K562 (cell line): Measurements from ENCODE around the gene PLEKHM3. TPM values are rescaled to one million over a fixed set of nuclear protein-coding genes. Genes with fewer than 3 reads are reported as not detected.

Source experiments
- ATAC-seq: fragments of 200-7000 bp; cut with Tn5 transposase; 3 replicates; pipeline ENCODE4 v1.9.1; 2020; ENCODE audit warnings: moderate library complexity
- BruUV-seq: library from RNA; stranded (reverse); fragments of 400-500 nt; replicated peaks from 2 replicates; lab custom pipeline; 2021; lab: Mats Ljungman, UMichigan
- CTCF ChIA-PET: fragments of 300-600 bp; formaldehyde crosslinking; extraction: SDS; loops from one replicate; lab custom pipeline; 2021; ENCODE audit warnings: low intra/inter-chr PET ratio; lab: Yijun Ruan, JAX
- POLR2A ChIA-PET: fragments of 300-600, 350-650 bp; sonication (Branson Sonifier 250); formaldehyde crosslinking; extraction: SDS; loops from one replicate; lab custom pipeline; 2021; ENCODE audit warnings: antibody characterized with exemption, inconsistent platforms; lab: Yijun Ruan, JAX
- DNase-seq, 4 experiments: peaks; one replicate each; pipeline versions ENCODE4 v3.0.0 to v3.0.0-alpha.2; 2011 to 2018; ENCODE audit warnings: low spot score in 3 of 4, mixed read lengths in 3 of 4; ENCODE audit errors: extremely low read depth in 1 of 4
- FAIRE-seq: peaks from 2 replicates; lab custom pipeline; 2011; peaks lifted over from hg19 to GRCh38; lab: Jason Lieb, UNC
- H2AFZ ChIP-seq: 2 replicates; pipeline ENCODE4 v1.6.0; 2011; ENCODE audit warnings: low read depth, low read length, control low read depth, inconsistent platforms
- H3K27ac ChIP-seq: fragments of 200-600 bp; 3 replicates; pipeline ENCODE4 v1.8.0; 2011; ENCODE audit warnings: low read depth, mild to moderate bottlenecking, control low read depth, inconsistent platforms, low read length, moderate library complexity, mixed read lengths; ENCODE audit errors: extremely low read depth
- H3K27me3 ChIP-seq, 2 experiments: fragments of 300-600 bp in 1 of 2; 2 replicates in 1 of 2; 3 replicates in 1 of 2; pipeline versions ENCODE4 v1.6.0 to v1.8.0; 2011; ENCODE audit warnings: inconsistent platforms in 2 of 2, low read length in 2 of 2, mild to moderate bottlenecking in 1 of 2, mixed read lengths in 1 of 2, moderate library complexity in 1 of 2; ENCODE audit not compliant: control insufficient read depth in 2 of 2, insufficient read depth in 2 of 2
- H3K36me3 ChIP-seq: fragments of 300-600 bp; 3 replicates; pipeline ENCODE4 v1.8.0; 2011; ENCODE audit warnings: mild to moderate bottlenecking, low read length, inconsistent platforms; ENCODE audit not compliant: control insufficient read depth, insufficient read depth
- H3K4me1 ChIP-seq, 2 experiments: fragments of 200-600 bp in 1 of 2; replicated peaks in 1 of 2; 2 replicates in 1 of 2; 3 replicates in 1 of 2; pipeline versions ENCODE4 v1.5.1 to v1.8.0; 2011; ENCODE audit warnings: inconsistent platforms in 2 of 2, low read length in 2 of 2, mild to moderate bottlenecking in 1 of 2, mixed read lengths in 1 of 2, moderate library complexity in 1 of 2; ENCODE audit not compliant: control insufficient read depth in 2 of 2, insufficient read depth in 2 of 2
- H3K4me2 ChIP-seq: 2 replicates; pipeline ENCODE4 v1.6.1; 2011; ENCODE audit warnings: low read length, control low read depth, inconsistent platforms, mixed read lengths; ENCODE audit not compliant: insufficient read depth
- H3K4me3 ChIP-seq: fragments of 200-600 bp; sonication (generic), shearing (Covaris generic); 2 replicates; pipeline ENCODE4 v1.5.1; 2016; ENCODE audit warnings: control low read depth, inconsistent platforms
- H3K79me2 ChIP-seq: fragments of 200-600 bp; 3 replicates; pipeline ENCODE4 v1.8.0; 2011; ENCODE audit warnings: low read length, inconsistent platforms; ENCODE audit not compliant: control insufficient read depth, insufficient read depth
- H3K9ac ChIP-seq, 2 experiments: 2 replicates each; pipeline versions ENCODE4 v1.6.0 to v1.6.1; 2011; ENCODE audit warnings: low read depth in 2 of 2, low read length in 2 of 2, control low read depth in 1 of 2, inconsistent platforms in 1 of 2, mild to moderate bottlenecking in 1 of 2, mixed read lengths in 1 of 2; ENCODE audit not compliant: insufficient read depth in 1 of 2
- H3K9me1 ChIP-seq: one replicate; pipeline ENCODE4 v1.6.0; 2011; ENCODE audit warnings: inconsistent platforms, mild to moderate bottlenecking, low read length, moderate library complexity; ENCODE audit not compliant: control insufficient read depth, insufficient read depth
- H3K9me3 ChIP-seq: replicated peaks from 2 replicates; pipeline ENCODE4 v1.5.1; 2011; ENCODE audit warnings: low read depth, low read length, inconsistent platforms; ENCODE audit not compliant: control insufficient read depth, insufficient read depth
- H4K20me1 ChIP-seq: replicated peaks from 2 replicates; pipeline ENCODE4 v1.6.1; 2011; ENCODE audit warnings: low read length, inconsistent platforms, mixed read lengths; ENCODE audit not compliant: control insufficient read depth, insufficient read depth
- ARID2 ChIP-seq: fragments of 450-650 bp; IDR thresholded peaks from 2 replicates; pipeline ENCODE4 v1.6.1; 2017; ENCODE audit warnings: antibody characterized with exemption, mild to moderate bottlenecking
- BACH1 ChIP-seq: fragments of 200-800 bp; sonication (Bioruptor generic); IDR thresholded peaks from 2 replicates; pipeline ENCODE4 v1.6.1; 2016; ENCODE audit warnings: missing genetic modification characterization, missing compliant biosample characterization
- C11orf30 ChIP-seq: fragments of 450-650 bp; IDR thresholded peaks from 2 replicates; pipeline ENCODE4 v1.6.1; 2016; ENCODE audit warnings: low read depth, mild to moderate bottlenecking
- CBX3 ChIP-seq, 2 experiments: IDR thresholded peaks; 1 replicate in 1 of 2; 2 replicates in 1 of 2; pipeline ENCODE4 v1.6.1; 2012; ENCODE audit warnings: inconsistent platforms in 2 of 2, low read length in 2 of 2, borderline replicate concordance in 1 of 2, control low read depth in 1 of 2
- FOSL1 ChIP-seq: fragments of 200-800 bp; sonication (Bioruptor generic); conservative IDR thresholded peaks from 2 replicates; pipeline ENCODE4 v1.6.1; 2016; ENCODE audit warnings: missing genetic modification characterization, missing compliant biosample characterization
- FUS ChIP-seq: fragments of 200-400 bp; formaldehyde crosslinking; optimal IDR thresholded peaks from 2 replicates; pipeline ENCODE3; 2017; ENCODE audit warnings: low read depth, low read length
- HINFP ChIP-seq: fragments of 450-650 bp; conservative IDR thresholded peaks from 2 replicates; pipeline ENCODE4 v1.6.1; 2016; ENCODE audit warnings: missing genetic modification characterization, low read depth, mild to moderate bottlenecking, control low read depth, missing compliant biosample characterization
- KLF13 ChIP-seq: fragments of 450-650 bp; IDR thresholded peaks from 2 replicates; pipeline ENCODE4 v1.6.1; 2016; ENCODE audit warnings: missing genetic modification characterization, low read depth, mild to moderate bottlenecking, missing compliant biosample characterization, moderate library complexity, borderline replicate concordance
- MAFK ChIP-seq: IDR thresholded peaks from 2 replicates; pipeline ENCODE4 v1.6.1; 2011; ENCODE audit warnings: low read length, improper control_type of control experiment
- MCM5 ChIP-seq: fragments of 450-650 bp; IDR thresholded peaks from 2 replicates; pipeline ENCODE4 v1.6.1; 2016; ENCODE audit warnings: low read depth
- NFATC3 ChIP-seq: fragments of 450-650 bp; IDR thresholded peaks from 2 replicates; pipeline ENCODE4 v1.6.1; 2017; ENCODE audit warnings: mild to moderate bottlenecking
- NR1H2 ChIP-seq: sonication (generic); formaldehyde crosslinking; IDR thresholded peaks from 2 replicates; pipeline ENCODE4 v1.4.0; 2020; ENCODE audit warnings: mild to moderate bottlenecking, missing genetic modification reagents
- PHF20 ChIP-seq: fragments of 450-650 bp; IDR thresholded peaks from 2 replicates; pipeline ENCODE4 v1.6.1; 2018; ENCODE audit not compliant: partially characterized antibody
- POLR2AphosphoS5 ChIP-seq: IDR thresholded peaks from 2 replicates; pipeline ENCODE4 v1.6.1; 2011; ENCODE audit warnings: mild to moderate bottlenecking, low read depth, low read length, moderate library complexity; ENCODE audit not compliant: control insufficient read depth, insufficient read depth
- RBM25 ChIP-seq: fragments of 200-400 bp; formaldehyde crosslinking; IDR thresholded peaks from 2 replicates; pipeline ENCODE4 v1.6.1; 2018; ENCODE audit warnings: low read length, low read depth, moderate library complexity; ENCODE audit not compliant: severe bottlenecking
- RFX7 ChIP-seq: fragments of 250-450 bp; sonication (Bioruptor Pico); IDR thresholded peaks from 2 replicates; pipeline ENCODE4 v1.5.1; 2021; ENCODE audit warnings: mild to moderate bottlenecking
- TOE1 ChIP-seq, 2 experiments: fragments of 450-650 bp in 1 of 2; sonication (generic) in 1 of 2; formaldehyde crosslinking in 1 of 2; IDR thresholded peaks; 2 replicates each; pipeline versions ENCODE4 v1.7.1 to v1.8.0; 2016 to 2022; ENCODE audit warnings: borderline replicate concordance in 2 of 2, mild to moderate bottlenecking in 2 of 2, antibody characterized with exemption in 1 of 2, inconsistent platforms in 1 of 2, low read depth in 1 of 2, missing genetic modification reagents in 1 of 2, moderate library complexity in 1 of 2
- XRCC4 ChIP-seq: IDR thresholded peaks from one replicate; pipeline ENCODE4 v1.6.1; 2011; ENCODE audit not compliant: insufficient read depth, insufficient read length; ENCODE audit errors: extremely low read depth
- ZKSCAN1 ChIP-seq: fragments of 150-350 bp; IDR thresholded peaks from 2 replicates; pipeline ENCODE4 v1.6.1; 2016; ENCODE audit warnings: low read depth, low read length
- ZNF707 ChIP-seq: fragments of 250-450 bp; sonication (Bioruptor Pico); conservative IDR thresholded peaks from 2 replicates; pipeline ENCODE4 v1.8.0; 2022; ENCODE audit warnings: inconsistent platforms, mild to moderate bottlenecking, moderate library complexity
- WGBS: fragments of 100-300 bp; shearing (Covaris generic); methylation state at CpG from one replicate; pipeline ENCODE4 v1.1.6; 2016; ENCODE audit warnings: low coverage, mixed read lengths; ENCODE audit not compliant: insufficient coverage; ENCODE audit errors: missing lambda C conversion rate; 5-methylcytosine and 5-hydroxymethylcytosine counted together
- in situ Hi-C: fragments of 300-500 bp; cut with MboI; formaldehyde crosslinking; loops from 4 replicates; pipeline ENCODE4 v1.15.0; 2018; ENCODE audit warnings: inconsistent platforms, mixed read lengths
- intact Hi-C: fragments of 100-400 bp; cut with micrococcal nuclease; formaldehyde crosslinking; loops from 2 replicates; pipeline ENCODE4 v1.14.2; 2022
- polyA plus RNA-seq, 8 experiments: library from polyadenylated mRNA; depleted of rRNA in 4 of 8; stranded (reverse) in 5 of 8; unstranded in 3 of 8; fragments of >200 nt; fragmentation: Nextera tagmentation in 2 of 8; fragmentation: Illumina TruSeq in 1 of 8; extraction: Ambion mirVana in 2 of 8; extraction: Trizol in 1 of 8; gene quantifications; 2 replicates each; pipeline versions ENCODE4 v1.2.1 to v1.2.3, GENCODE V29; 2011 to 2014; ENCODE audit warnings: inconsistent platforms in 1 of 8, missing spikeins in 1 of 8
- total RNA-seq, 7 experiments: library from RNA; depleted of rRNA in 6 of 7; stranded (reverse); fragments of >200 nt in 6 of 7; fragmentation: Illumina TruSeq in 2 of 7; extraction: Trizol in 2 of 7; gene quantifications; 2 replicates each; pipeline versions ENCODE4 v1.2.1 to v1.2.3, GENCODE V29; 2011 to 2021; ENCODE audit warnings: low replicate concordance in 1 of 7

Gene PLEKHM3
- total and polyA plus RNA-seq, 9 of the 15 experiments (the other 6 are each of a cell fraction or from before 2014, with no cell fraction given), result 0.24 to 1.6 (median 1.0) TPM

GRCh38 chr2:207869784-207870778, 155.2 kb downstream of the PLEKHM3 start:
- no peak overlapping the region for H3K4me3 ChIP-seq
- no peaks in the 10 kb centered on the region for H3K27me3 ChIP-seq
- no peak overlapping the region for H3K27ac ChIP-seq
- FAIRE-seq, result no peak
- WGBS, result 45% methylated on average over 7 of the region's 7 CpGs
- ChIA-PET POLR2A (interaction anchor here (0.7 to 0.8 kb wide), 2 partner anchors 19 to 90 kb away, joined by 3 to 4 read pairs; no protein-coding TSS in a partner anchor), CTCF (no interaction called here)
- ATAC-seq, result no peak
- no peak overlapping the region for H2AFZ ChIP-seq
- no peak overlapping the region for H3K9ac ChIP-seq
- no peaks in the 10 kb centered on the region for H3K9me3 ChIP-seq
- H3K36me3 ChIP-seq, result no peaks in the 10 kb centered on the region
- 0 out of 5 replicates have a peak, but pooled peaks cover 0 to 2% of the 10 kb centered on the region in 2 experiments for H3K4me1 ChIP-seq
- H3K79me2 ChIP-seq, result no peaks in the 10 kb centered on the region
- in situ Hi-C loops (no loop called here), intact Hi-C loops (loop anchor here (10.0 kb wide), 1 partner anchor 165 kb away; no protein-coding TSS in a partner anchor)
- H4K20me1 ChIP-seq, result no peaks in the 10 kb centered on the region
- no TSS peak for BruUV-seq
- DNase-seq, result no peak
- no peaks in the 10 kb centered on the region for H3K9me1 ChIP-seq
- H3K4me2 ChIP-seq, result no peak overlapping the region
- TF ChIP-seq MAFK (peak; percentile 64), ZKSCAN1 (no peak), XRCC4 (no peak), FUS (no peak), NFATC3 (no peak), POLR2AphosphoS5 (no peak), C11orf30 (peak; percentile 77), HINFP (tag) (no peak), MCM5 (no peak), NR1H2 (no peak), CBX3 (IDR thresholded peaks at IDR 0.05; ENCODE audit: borderline replicate concordance in 1 of 2, low read length in 2 of 2) (no peak), BACH1 (tag) (0 out of 2 replicates have a peak, but pooled peaks have one; percentile 57), ARID2 (no peak), TOE1 (IDR thresholded peaks at IDR 0.05; ENCODE audit: borderline replicate concordance) (no peak), TOE1 (CRISPR knock-in tag; IDR thresholded peaks at IDR 0.05; ENCODE audit: borderline replicate concordance, low read depth) (no peak), RBM25 (no peak), FOSL1 (tag) (0 out of 2 replicates have a peak, but pooled peaks have one; percentile 17), ZNF707 (CRISPR knock-in tag) (no peak), RFX7 (no peak), KLF13 (tag) (no peak), PHF20 (no peak)
